Embryonic facial prominence (tissue), 1 donor: ENCODE results near the gene NAXD.
"Not testable (repeated sequence)": the region's sequence is repeated elsewhere in the genome, so short reads cannot be mapped to it uniquely, and the experiment has no call there.

Experiments
- DNase-seq: peaks from one replicate; pipeline ENCODE4 v3.0.0-alpha.2; 2016; ENCODE audit errors: extremely low spot score

The NAXD gene

DNA sequence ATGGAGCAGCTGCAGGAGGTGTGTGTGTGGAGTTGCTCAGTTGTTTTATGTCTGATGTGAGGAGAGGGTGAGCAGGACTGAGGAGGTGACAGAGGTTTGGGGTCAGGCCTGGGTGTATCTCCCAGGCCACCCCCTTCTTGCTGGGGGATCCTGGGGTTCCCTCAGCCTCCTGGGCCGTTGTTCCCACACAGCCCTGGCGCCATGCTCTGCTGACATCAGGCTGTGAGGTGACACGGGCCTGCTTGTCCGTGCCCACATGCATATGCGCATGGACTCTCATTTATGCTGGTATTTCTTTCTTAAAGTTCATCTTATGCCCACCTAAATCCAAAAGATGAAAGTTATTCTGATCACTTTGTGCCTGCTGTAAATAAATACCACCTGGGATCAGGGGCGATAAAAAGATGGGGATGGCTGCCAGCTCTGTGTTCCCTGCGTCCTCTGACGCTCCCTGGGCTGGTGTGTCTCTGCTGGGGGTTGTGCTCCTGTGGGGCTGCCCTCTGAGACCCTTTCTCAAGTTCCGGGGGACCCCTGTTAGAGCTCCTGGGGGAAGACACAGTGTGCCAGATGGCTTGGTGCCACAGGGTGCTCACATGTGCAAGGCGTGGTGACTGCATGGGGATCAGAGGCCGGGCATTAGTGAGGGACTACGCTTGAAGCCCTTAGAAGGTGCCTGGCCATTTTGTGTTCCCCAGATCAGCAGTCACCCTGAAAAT, 12.6 kb downstream of the NAXD start:
- no peak for DNase-seq

GRCh38 chr13:110628477-110628793, 13.1 kb downstream of the NAXD start:
- no peak for DNase-seq

DNA sequence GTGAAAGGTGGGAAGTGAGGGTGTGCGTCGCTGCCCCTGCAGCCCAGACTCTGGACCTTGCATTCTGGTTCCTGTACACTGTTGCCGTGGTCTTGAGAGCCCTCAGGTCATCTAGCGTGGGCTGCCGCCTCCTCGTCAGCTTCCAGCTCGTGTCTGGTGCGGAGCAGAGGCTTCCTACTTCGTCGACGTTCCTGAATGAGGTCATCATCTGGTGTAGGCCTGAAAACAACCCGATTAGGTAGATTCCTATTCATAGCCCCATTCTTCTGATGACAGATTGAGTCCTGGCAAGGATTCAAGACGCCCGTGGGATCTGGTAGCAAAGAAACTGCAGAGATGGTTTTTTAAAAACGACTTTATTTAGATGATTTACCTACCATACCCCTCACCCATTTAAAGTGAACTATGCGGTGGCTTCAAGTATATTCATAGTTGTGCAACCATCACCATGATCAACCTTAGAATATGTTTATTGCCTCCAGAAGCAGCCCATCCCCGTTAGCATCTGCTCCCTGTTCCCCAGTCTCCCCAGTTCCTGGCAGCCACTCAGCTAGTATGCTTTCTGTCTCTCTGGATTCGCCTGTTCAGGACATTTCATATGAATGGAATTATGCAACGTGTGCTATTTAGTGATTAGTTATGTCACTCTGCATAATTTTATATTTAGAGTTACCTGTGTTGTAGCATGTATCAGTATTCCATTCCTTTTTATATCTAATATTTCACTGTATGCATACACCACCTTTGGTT, 13.8 kb downstream of the NAXD start:
- DNase-seq, result no peak

DNA sequence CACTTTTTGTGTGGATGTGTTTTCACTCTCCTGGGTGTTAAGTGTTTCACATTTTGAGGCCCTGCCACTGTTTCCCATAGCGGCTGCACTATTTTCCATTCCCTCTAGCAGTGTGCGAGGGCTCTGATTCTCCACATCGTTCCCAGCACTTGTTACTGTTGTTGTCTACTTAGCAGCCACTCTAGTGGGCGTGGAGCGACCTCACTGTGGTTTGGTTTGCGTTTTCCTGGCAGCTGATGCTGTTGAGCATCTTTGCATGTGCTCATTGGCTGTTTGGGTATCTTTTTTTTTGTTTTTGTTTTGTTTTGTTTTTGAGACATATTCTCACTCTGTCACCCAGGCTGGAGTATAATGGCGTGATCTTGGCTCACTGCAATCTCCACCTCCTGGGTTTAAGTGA, 14.4 kb downstream of the NAXD start:
- DNase-seq, result no peak

GRCh38 chr13:110630566-110631119, 15.3 kb downstream of the NAXD start:
- no peak for DNase-seq

- not testable (repeated sequence) for DNase-seq
Observed at GRCh38 chr13:110632255-110632654, 16.9 kb downstream of the NAXD start.

DNA sequence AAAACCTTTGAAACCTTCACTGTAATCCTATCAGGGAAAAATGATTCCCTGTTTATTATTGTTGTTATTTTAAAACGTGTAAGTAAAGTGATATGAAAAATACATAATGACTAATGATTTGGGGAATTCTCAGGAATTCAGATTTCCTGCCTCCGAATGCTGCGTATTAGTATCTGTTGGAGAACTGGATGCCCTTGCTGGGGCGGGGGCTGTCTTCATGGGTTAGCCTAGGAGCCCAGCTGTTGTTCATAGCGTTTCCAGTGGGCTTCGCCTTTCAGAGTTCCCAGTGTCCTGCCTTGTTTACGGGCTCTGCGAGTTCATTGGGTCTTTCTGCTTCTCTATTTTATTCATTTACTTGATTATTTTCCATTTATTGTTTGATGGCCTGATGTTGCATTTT, 18.4 kb downstream of the NAXD start:
- no peak for DNase-seq

DNA sequence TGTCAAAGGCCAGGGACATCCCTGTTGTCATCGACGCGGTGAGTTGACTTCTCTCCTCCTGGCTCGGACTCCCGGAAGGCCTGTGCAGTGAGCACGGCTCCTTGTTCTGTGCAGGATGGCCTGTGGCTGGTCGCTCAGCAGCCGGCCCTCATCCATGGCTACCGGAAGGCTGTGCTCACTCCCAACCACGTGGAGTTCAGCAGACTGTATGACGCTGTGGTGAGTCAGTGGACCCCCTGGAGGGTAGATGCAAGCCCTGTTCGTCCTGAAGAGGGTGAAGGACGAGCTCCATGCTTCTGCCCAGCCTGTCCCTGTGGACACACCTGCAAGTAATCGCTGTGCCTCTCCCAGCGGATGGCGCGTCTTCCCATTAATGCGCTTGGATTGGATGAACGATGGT, 19.2 kb downstream of the NAXD start:
- no peak for DNase-seq

GRCh38 chr13:110635405-110636002, 20.2 kb downstream of the NAXD start:
- DNase-seq, result no peak

DNA sequence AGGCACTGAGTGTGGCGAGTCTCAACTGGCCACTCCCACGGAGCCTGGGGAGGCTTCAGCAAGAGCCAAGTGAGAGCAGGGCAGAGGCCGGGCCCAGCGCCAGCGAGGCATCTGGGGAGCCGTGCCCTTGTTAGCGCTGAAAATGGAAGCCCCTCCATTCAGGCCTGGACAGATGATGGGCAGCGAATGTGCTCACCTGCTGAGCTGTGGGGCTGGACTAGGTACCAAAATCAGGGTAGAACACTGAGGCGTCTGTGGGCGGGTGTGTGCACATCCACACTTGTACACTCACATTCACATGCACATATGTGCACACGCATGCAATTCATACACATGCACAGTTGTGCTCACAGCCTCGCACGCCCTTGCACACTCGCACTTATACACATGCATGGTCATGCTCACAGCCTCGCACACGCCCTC, 20.7 kb downstream of the NAXD start:
- no peak for DNase-seq

GRCh38 chr13:110636701-110637201, 21.4 kb downstream of the NAXD start:
- no peak for DNase-seq

GRCh38 chr13:110637275-110637674, 21.9 kb downstream of the NAXD start:
- DNase-seq, result no peak

DNA sequence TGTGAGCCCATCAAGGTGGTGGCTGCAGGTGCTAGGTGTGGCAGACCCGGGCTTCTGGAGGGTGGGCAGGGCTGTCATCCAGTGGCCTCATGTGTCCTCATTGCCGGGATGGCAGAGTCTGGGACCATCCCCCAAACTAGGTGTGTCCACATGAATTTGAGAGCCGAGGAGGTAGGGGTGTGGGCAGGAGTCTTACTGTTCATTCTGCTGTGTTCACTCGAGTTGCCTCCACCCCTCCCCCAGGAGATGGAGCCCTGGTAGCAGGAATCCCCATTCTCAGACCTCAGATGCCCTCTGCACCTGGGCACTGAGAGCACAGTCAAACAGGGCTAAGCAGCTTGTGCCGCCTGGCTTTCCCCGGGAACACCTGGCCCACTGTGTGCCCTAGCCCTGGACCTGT, 22.4 kb downstream of the NAXD start:
- DNase-seq, result no peak

DNA sequence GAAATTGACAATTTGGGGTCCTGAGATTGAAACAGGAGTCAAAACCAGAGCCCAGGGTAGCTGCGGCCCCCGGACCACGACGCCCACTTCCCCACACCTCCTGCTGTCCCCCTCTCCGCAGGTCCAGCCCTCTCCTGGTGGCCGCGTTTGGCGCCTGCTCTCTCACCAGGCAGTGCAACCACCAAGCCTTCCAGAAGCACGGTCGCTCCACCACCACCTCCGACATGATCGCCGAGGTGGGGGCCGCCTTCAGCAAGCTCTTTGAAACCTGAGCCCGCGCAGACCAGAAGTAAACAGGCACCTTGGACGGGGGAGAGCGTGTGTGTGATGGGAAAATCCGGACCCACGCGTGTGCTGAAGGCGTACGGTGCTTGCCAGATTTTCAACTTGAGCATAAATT, 22.9 kb downstream of the NAXD start:
- no peak for DNase-seq

GRCh38 chr13:110638814-110639806, 23.8 kb downstream of the NAXD start:
- DNase-seq, result no peak

- no peak for DNase-seq
Observed at GRCh38 chr13:110639935-110640334, 24.6 kb downstream of the NAXD start.

DNA sequence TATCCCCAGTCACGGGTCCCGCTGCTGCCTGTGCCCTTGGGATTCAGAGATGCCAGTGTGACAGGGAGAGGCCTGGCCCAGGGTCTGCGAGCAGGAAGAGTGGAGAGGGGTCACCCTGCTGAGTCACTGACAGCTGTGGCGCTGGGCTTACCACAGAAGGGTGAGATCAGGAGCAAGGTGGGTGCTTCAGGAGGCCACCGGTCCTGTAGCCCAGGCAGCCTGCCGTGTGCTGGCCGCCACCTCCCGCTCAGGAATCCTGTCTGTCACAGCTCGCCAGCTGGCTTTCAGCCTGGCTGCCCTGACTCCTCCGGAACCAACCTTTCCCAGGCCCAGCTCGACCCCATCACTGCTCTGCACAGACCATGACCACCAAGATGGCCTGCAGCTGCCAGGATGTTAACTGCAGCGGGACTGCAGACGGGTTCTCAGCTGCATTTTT, 25.3 kb downstream of the NAXD start:
- DNase-seq, result no peak

DNA sequence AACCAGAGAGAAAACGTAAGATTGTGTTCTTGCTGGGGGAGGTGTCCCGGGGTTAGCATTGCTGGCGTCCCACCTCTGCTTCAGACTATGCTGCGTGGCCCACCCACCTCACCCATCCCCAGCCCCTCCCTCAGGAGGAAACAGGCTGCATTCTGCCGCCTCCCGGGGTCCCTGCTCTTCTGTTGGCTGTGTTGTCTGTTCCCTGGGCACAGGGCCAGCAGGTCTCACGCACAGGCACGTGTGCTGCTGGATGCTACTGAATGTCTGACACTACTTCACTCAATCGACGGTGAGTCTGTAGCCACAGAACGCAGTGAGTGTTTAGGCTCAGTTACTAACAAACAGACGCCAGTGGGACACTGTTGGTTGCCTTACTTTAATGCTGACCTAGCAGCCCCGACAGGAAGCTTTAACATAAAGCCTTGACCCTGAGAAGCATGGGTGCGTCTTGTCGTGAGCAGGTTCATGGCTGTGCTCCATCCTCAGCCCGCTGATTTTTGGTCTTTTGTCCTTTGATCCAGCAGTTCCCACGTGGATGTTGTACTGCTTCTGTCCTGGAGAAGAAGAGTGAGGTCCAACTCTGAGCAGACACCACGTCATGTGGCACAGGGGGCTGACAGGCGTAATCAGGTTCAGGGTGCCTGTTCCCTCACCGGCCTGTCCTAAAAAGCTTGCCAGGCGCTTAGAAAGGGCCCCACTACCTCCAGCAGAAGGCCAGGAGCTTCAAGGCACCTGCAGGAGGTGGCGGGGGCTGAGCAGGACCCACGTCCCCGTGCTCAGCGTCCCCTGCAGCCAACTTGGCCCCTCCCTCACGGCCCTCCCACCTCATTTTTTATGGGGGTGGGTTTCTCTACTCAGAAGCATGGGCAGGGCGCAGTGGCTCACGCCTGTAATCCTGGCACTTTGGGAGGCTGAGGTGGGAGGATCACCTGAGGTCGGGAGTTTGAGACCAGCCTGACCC, 26.0 kb downstream of the NAXD start:
- DNase-seq, result no peak

GRCh38 chr13:110642291-110642981, 27.1 kb downstream of the NAXD start:
- no peak for DNase-seq

GRCh38 chr13:110643324-110643723, 28.0 kb downstream of the NAXD start:
- DNase-seq, result no peak
